Amniotic epithelial cell (primary cell): Measurements from ENCODE around the gene TP53TG5.

Source experiments
- DNase-seq: peaks from one replicate; pipeline ENCODE4 v3.0.0-alpha.2; 2010; ENCODE audit warnings: low read depth

TP53TG5 gene

DNA sequence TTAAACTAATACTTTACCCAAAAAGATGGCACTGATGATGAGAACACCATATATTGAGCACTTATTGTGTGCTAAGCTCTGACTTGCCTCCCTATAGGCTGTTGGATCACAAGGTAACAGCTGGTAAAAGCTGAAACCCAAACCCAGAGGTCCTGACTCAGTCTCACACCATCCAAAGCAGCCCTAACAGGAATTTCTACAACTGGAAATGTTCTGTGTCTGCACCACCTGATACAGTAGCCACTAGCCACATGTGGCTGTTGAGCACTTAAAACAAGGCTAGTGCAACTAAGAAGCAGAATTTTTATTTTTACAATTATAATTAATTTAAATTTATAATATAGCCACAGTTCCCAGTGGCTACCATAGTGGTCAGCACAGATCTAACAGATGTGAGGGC is 54.4 kb downstream of the TP53TG5 start:
- no peak for DNase-seq

GRCh38 chr20:45322952-45323383 is 55.2 kb downstream of the TP53TG5 start:
- DNase-seq, result peak; percentile 46
